HG03045 (cell line): Measurements from ENCODE around the gene RASGRP1.

Experiments
- ATAC-seq: cut with Tn5 transposase; IDR thresholded peaks from one replicate; pipeline ENCODE4 v1.9.1; 2021; ENCODE audit warnings: mild to moderate bottlenecking, moderate library complexity; ENCODE audit not compliant: unreplicated experiment

The RASGRP1 gene

DNA sequence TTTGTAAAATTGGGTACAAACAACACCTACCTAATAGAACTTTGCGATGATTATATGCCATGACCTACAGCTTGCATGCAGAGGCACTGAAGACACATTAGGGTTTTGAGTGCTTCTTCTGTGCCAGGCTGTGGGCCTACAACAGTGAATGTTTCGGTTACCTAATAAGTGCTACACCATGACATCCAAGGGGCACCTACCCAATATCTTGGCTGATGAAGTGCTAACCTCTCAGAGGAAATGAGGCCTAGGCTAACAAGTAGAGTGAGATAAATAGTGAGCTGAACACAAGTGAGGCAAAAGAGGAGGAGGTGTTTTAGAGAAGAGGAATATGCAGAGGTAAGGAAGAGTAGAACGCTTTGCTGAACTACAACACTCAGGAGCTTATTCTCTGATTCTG is 12.2 kb upstream of the RASGRP1 start:
- no peak for ATAC-seq

- ATAC-seq, result no peak
Measured at GRCh38 chr15:38576261-38576660, 11.6 kb upstream of the RASGRP1 start.

GRCh38 chr15:38565287-38565670 is 665 bp upstream of the RASGRP1 start:
- no peak for ATAC-seq

DNA sequence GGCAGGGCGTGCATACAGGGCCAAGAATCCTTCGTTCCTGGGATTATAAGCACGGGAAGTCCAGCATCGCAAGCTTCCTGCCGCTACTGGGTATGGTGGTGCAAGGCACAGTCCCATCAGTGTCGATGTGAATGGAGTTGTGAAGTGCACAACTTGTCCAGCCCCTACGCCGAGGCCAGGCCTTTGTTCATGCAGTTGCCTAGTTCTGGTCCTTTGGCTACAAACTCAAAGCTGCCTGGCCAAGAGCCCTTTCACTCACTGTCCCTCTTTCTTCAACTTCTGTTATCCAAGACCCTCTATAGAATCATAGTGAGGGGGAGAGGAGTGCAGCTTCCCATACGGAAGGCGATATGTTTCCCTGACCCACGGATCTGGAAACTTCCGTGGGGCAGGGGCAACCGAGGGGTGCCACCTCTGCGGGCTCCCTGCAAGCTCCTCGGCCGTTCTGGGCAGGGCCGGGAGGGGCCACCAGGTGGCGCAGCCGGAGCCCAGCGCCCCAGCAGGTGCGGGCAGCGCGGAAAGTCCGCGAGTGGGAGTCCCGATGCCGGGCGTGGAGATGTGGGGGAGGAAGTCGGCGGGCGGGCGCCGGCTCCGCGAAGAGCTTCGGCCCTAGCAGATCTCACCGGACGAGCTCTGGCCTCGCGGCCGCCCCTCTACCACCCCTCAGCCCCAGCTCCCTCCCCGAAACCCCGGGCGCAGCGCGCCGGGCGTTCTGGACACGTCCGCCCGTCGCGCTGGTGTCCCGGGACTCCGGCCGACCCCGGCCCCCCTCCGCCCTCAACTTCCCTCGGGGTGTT is 693 bp downstream of the RASGRP1 start:
- ATAC-seq, result peak; percentile 71

GRCh38 chr15:38562278-38562677 is 2.3 kb downstream of the RASGRP1 start:
- no peak for ATAC-seq

DNA sequence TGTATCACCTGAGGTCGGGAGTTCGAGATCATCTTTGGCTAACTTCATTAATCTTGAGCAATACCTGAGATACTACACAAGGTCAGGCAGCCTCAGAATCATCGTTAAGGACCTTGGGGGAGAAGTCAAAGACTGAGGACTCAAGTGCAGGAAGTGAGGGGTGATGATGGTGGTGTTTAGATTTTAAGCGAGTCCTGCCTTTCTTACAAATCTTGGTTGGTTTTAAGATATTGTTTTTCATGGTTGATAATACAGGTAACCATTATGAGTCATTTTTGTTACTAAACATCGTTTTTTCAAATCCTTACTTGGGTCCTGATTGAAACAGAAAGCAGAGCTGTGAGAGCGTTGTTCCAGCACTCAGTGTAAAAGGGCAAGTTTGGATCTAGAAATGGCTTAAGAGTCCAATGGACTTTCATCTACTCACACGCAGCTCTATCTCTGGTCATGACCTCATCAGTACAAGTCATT is 4.1 kb downstream of the RASGRP1 start:
- ATAC-seq, result no peak

DNA sequence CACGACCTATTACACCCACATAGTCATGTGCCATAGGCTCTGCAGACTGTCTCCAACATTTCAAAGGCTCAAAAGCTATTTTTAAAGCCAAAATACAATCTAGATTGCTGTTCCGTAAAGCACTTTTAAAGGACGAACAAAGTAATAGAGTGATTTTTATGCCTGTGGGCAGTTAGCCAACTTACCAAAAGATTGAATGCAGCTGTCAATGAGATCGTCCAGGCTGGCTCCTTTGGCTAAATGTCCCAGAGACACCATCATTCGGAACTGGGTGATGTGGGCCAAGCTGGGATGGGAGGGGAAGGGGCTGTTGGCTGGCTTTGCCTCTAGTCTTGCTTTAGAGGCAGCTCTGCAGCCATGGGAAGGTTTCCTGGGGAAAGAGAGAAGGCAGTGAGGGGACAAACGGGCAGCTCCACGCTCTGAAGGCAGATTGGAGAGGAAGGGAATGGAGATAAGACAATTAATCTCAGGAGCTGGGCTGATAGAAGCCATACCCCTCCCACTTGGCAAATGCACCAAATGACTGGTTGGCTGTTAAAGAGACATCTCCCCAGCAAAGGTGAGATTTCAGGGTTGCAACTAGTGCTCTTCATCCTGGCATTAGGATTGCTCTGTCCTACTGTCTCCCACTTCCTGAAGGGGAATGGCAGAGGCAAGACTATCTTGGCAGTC is 4.8 kb downstream of the RASGRP1 start:
- ATAC-seq, result no peak

- no peak for ATAC-seq
Measured at GRCh38 chr15:38559131-38559530, 5.5 kb downstream of the RASGRP1 start.

DNA sequence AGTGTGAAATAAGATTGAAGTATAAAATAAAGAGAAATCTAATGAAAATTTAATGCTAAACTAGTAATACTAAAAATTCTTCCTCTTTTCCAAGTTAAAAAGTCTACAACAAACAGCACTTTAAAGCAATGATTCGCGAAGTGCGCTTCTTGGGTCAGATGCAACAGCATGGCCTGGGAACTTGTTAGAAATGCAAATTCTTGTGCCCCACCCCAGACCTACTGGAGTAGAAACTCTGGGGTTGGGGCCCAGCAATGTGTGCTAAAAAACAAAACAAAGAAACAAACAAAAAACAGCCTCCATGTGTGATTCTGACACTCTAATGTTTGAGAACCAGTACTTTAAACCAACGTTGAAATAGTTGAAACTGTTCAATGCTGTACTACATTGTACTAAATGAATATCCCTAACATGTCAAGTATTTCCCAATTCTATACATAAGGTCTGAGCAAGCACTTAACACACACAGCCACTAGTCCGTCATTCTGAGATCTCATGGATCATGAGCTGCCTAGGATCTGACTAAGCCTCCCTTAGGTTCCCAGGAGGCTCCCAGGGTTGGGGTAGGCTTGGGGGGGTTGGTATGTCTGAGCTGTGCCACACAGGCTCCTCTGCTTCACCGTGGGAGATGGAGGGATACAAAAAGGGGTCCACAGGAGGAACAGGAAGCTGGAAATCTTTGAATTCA is 6.1 kb downstream of the RASGRP1 start:
- ATAC-seq, result no peak

- no peak for ATAC-seq
Measured at GRCh38 chr15:38557921-38558320, 6.7 kb downstream of the RASGRP1 start.

- no peak for ATAC-seq
Measured at GRCh38 chr15:38555686-38556334, 8.8 kb downstream of the RASGRP1 start.

- ATAC-seq, result peak; percentile 76
Measured at GRCh38 chr15:38554354-38554753, 10.3 kb downstream of the RASGRP1 start.

DNA sequence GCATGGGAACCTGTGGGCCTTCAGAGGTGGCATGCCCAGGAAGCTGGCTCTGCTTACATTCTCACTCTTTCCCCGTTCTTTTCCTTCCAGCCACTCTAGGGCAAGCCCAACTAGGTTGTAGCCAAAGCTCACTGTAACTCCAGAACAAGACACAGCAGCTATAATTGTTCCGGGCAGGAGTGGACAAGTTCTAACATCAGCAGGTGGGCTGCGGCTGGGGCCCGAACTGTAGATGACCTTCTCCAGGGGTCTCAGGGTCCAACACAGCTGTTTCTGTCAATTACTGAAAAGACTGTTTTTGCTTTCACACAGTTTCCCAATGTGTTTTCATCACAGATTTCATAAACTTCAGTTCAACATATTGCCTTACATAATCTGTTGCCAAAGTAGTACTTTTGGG is 11.5 kb downstream of the RASGRP1 start:
- no peak for ATAC-seq

- ATAC-seq, result no peak
Measured at GRCh38 chr15:38551720-38552648, 12.6 kb downstream of the RASGRP1 start.

GRCh38 chr15:38549222-38549621 is 15.4 kb downstream of the RASGRP1 start:
- no peak for ATAC-seq

DNA sequence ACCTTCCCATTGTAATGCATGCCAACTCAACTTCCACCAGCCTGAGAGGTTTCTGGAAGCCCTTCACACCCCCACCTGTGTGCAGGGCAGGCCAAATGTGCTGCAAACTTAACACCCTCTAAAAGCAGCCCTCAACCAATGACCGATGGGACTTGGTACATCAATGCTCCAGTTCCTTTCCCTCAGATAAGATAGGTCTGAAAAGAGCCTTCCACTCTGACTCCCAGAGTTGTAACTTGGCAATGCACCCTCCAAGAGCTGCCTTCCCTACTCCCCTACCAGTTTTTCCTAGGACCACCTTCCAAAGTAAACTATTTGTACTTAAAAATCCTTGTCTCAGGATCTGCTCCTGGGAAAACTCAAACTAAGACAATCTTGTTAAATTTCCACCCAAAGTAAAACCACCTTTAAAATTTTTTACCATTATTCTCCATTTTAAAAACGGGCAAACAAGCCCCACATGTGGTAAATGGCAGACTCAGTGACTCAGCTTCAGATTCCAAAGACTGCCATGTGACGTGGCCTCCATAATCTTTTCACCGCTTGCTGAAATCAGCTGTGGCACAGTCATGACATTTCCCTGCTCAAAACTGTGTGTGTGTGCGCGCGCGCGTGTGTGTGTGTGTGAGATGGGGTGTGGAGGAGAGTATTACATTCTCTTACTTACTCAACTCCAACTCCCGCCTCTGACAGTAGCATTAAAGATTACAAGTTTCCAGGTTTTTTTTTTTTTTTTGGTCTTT is 17.2 kb downstream of the RASGRP1 start:
- ATAC-seq, result no peak

DNA sequence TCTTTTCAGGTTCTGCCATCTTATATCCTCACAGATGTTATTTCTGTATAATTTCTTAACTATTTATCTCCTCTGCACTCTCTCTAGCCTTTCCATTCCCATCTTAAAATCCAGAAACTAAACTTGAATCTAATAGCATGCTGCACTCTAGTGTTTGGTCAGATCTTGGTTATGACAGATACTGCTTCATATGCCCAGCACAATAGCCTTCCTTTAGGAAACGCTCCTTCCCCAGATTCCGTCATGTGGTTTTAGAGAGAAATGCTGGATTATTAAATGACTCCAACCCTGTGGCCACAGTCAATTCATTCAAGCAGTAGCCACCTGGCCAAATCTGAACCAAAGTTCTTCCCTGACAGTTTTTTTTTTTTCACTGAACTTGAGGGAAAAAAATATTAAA is 19.4 kb downstream of the RASGRP1 start:
- ATAC-seq, result no peak

DNA sequence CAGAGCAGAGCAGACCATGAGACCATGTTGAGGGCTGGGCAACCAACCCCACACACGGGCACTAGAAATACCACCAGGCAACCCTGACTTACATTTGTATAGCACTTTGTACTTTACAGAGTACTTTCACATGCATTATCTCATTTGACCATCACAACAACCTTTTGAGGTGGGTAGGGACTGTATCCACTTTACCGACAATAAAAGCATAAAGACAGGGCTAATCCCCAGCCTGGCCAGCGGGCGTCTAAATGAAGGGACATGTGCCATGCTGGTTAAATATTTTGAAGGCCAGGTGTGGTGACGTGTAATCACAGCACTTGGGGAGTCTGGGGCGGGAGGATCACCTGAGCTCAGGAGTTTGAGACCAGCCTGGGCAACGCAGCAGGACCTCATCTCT is 23.6 kb downstream of the RASGRP1 start:
- ATAC-seq, result no peak

DNA sequence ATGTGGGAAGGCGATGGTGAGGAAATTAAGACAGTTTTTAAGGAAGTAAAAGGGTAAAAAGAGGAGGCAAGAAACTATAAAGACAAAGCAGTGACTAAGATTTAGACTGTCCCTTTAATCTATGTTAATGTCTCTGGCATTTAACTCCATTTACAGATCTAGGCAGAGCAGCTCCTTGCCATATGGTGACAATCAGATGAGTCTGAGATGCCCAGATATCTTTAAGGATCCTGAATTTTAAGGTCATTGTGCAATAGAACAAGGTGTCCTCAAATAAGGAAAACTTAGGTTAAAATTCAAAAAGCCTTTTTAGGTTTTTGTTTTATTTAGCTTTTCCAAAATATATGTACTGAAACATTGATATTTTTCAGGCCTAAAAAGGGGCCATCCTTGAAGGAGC is 24.1 kb downstream of the RASGRP1 start:
- no peak for ATAC-seq

DNA sequence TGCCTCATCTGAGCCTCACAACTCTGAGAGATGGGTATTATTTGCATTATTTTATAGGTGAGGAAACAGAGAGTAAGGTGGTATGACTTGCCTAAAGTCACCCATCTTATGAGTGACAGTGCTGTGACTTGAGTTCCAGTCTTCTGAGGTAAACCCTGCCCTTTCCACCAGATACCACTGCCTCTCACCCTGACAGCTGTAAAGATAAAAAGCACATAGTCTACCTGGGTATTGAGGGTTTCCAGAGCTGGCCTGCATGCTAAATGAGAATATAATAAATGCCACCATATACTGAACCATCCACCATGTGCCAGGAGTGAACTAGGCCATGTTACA is 25.6 kb downstream of the RASGRP1 start:
- no peak for ATAC-seq
